ENCODE data around the gene FMNL2. TPM values are rescaled to one million over a fixed set of nuclear protein-coding genes. Genes with fewer than 3 reads are reported as not detected.

Gene FMNL2
- total RNA-seq, 1 donor from 2014 or later: 166 TPM

DNA sequence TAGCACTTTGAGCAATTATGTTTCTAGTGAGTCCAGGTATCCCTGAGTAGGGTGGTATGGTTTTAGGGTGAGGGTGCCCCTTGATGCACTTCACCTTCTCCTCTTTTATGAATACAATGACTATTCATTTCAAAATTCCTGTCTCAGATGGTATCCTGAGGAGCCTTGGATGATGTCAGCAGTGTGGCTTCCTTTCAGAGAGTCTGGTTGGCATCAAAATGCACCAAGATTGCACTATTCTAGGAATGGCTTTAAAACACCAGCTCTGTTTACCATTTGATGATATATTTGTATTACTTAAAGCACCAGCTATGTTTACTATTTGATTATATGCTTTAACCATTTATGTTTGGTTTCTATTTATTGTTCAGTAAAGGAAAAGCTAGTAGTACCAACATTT lies 141.0 kb downstream of the FMNL2 start:
- DNase-seq: no peak
- Mint-ChIP-seq H3K4me1 (ENCODE audit: low read depth, unreplicated experiment) (peaks cover 17% of the 10 kb centered on the region), H3K36me3 (ENCODE audit: unreplicated experiment) (no peaks in the 10 kb centered on the region), H3K4me3 (ENCODE audit: unreplicated experiment) (no peak overlapping the region), H3K27me3 (ENCODE audit: unreplicated experiment) (peaks cover 2% of the 10 kb centered on the region), H3K27ac (ENCODE audit: unreplicated experiment) (no peak overlapping the region), H3K9me3 (ENCODE audit: unreplicated experiment) (no peaks in the 10 kb centered on the region)
- TF ChIP-seq, protein P1, sequence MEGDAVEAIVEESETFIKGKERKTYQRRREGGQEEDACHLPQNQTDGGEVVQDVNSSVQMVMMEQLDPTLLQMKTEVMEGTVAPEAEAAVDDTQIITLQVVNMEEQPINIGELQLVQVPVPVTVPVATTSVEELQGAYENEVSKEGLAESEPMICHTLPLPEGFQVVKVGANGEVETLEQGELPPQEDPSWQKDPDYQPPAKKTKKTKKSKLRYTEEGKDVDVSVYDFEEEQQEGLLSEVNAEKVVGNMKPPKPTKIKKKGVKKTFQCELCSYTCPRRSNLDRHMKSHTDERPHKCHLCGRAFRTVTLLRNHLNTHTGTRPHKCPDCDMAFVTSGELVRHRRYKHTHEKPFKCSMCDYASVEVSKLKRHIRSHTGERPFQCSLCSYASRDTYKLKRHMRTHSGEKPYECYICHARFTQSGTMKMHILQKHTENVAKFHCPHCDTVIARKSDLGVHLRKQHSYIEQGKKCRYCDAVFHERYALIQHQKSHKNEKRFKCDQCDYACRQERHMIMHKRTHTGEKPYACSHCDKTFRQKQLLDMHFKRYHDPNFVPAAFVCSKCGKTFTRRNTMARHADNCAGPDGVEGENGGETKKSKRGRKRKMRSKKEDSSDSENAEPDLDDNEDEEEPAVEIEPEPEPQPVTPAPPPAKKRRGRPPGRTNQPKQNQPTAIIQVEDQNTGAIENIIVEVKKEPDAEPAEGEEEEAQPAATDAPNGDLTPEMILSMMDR (IDR thresholded peaks at IDR 0.05; ENCODE audit: partially characterized antibody, unreplicated experiment): no peak

DNA sequence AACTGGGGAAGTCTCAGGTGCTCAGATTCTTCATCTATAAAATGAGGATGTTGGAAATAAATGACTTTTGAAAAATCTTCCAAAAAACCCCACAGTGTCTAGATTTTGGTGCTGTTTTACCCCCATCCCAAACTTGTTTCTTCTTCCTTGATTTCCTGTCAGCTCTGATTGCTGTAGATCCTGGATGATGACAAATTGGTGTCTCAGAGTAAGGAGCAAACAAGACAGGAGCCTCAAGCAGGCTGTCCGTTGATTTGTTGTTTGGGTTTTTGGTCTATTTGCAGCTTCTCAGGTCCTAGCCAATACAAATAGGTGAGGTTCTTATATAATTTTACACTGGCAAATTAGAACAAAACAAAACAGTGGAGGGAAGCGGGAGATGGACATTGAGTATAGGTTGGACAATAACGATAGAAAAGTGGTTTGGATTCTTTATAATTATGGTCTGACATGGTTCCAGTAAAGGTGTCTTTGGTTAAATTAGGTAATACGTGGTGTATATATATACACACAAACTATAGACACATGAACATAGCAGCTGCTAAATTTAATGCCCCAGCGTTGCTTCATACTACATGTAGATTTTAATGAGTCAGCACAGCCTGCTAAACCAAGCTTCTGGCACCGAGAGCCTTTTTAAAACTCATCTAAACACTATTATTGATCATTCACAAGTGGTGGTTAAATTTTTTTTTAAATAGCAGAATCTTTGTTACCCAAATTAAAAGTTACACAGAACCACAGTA lies 142.5 kb downstream of the FMNL2 start:
- Mint-ChIP-seq H3K27ac (ENCODE audit: unreplicated experiment) (no peak overlapping the region), H3K4me3 (ENCODE audit: unreplicated experiment) (no peak overlapping the region), H3K4me1 (ENCODE audit: low read depth, unreplicated experiment) (peaks cover 5% of the 10 kb centered on the region), H3K36me3 (ENCODE audit: unreplicated experiment) (no peaks in the 10 kb centered on the region), H3K9me3 (ENCODE audit: unreplicated experiment) (no peaks in the 10 kb centered on the region), H3K27me3 (ENCODE audit: unreplicated experiment) (peaks cover 2% of the 10 kb centered on the region)
- no peak for DNase-seq
- TF ChIP-seq, protein P1 (IDR thresholded peaks at IDR 0.05; ENCODE audit: partially characterized antibody, unreplicated experiment): no peak

DNA sequence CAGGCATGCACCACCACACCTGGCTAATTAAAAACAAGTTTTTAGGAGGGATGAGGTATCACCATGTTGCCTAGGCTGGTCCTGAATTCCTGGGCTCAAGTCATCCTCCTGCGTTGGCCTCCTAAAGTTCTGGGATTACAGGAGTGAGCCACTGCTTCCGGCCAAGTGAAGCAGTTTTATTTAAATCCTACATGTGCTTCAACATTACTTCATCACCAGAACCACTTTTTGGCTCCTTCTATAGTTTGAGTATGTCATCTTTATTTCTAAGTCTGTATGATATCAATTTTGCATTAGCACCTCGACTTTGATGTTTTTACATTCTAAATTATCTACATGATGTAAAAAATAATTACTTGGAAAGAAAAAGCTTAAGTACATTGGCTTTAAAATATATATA lies 144.3 kb downstream of the FMNL2 start:
- Mint-ChIP-seq H3K4me1 (ENCODE audit: low read depth, unreplicated experiment) (peaks cover 8% of the 10 kb centered on the region), H3K9me3 (ENCODE audit: unreplicated experiment) (no peaks in the 10 kb centered on the region), H3K27ac (ENCODE audit: unreplicated experiment) (no peak overlapping the region)

DNA sequence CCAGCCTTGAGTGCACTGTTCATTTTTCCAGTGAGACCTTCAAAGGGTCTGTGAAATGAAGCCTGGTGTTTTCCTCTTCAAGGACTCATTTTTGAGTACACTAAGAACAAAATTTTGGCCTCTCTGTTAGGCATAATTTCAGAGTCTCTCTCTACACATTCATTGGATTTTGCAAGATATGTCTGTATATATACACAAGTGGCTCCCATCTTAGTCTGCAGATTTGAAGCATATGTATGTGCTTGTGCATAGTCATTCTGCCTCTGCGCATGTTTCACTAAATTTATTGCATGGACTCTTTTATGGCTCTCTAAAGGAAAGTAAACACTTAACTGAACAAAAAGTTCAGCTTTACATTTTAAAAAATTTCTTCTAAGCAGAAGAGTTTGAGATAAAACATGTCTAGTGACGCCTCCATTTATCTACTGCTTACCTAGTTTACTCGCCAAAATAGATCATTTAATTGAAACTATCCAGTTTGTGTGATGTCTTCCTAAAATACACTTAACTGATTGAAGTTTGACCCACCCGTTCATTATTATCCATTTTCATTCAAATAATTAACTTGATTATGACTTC lies 145.9 kb downstream of the FMNL2 start:
- Mint-ChIP-seq H3K9me3 (ENCODE audit: unreplicated experiment) (no peaks in the 10 kb centered on the region), H3K4me3 (ENCODE audit: unreplicated experiment) (no peak overlapping the region)

More for the DNA sequence above, 144.3 kb downstream of the FMNL2 start:
- H3K36me3 Mint-ChIP-seq (ENCODE audit: unreplicated experiment): no peaks in the 10 kb centered on the region
- DNase-seq: no peak
- no peak overlapping the region for H3K4me3 Mint-ChIP-seq (ENCODE audit: unreplicated experiment)
- TF ChIP-seq, protein P1 (IDR thresholded peaks at IDR 0.05; ENCODE audit: partially characterized antibody, unreplicated experiment): no peak
- peaks cover 2% of the 10 kb centered on the region for H3K27me3 Mint-ChIP-seq (ENCODE audit: unreplicated experiment)

More for the DNA sequence above, 145.9 kb downstream of the FMNL2 start:
- Mint-ChIP-seq H3K27me3 (ENCODE audit: unreplicated experiment) (peaks cover 7% of the 10 kb centered on the region), H3K27ac (ENCODE audit: unreplicated experiment) (no peak overlapping the region), H3K36me3 (ENCODE audit: unreplicated experiment) (no peaks in the 10 kb centered on the region), H3K4me1 (ENCODE audit: low read depth, unreplicated experiment) (peaks cover 12% of the 10 kb centered on the region)
- TF ChIP-seq, protein P1 (IDR thresholded peaks at IDR 0.05; ENCODE audit: partially characterized antibody, unreplicated experiment): no peak
- no peak for DNase-seq

Data from glutamatergic neuron (in vitro differentiated cells).